GM13977 (cell line): Measurements from ENCODE around the gene PDCD4.

Source experiments
- DNase-seq: peaks from one replicate; pipeline ENCODE4 v3.0.0; 2012; ENCODE audit warnings: low spot score
- CTCF ChIP-seq: IDR thresholded peaks from 2 replicates; pipeline ENCODE4 v1.5.1; 2012; ENCODE audit warnings: mild to moderate bottlenecking, control low read depth; ENCODE audit not compliant: insufficient read depth; ENCODE audit errors: extremely low read depth, missing control alignments
- in situ Hi-C: fragments of 300-500 bp; cut with MboI; formaldehyde crosslinking; loops from one replicate; pipeline ENCODE4 v1.12.0; 2022; ENCODE audit warnings: low sequenced_read_pairs, low pct_unique_long_range_greater_than_20kb, mixed read lengths, inconsistent platforms; ENCODE audit not compliant: unreplicated experiment

Gene PDCD4

GRCh38 chr10:110944792-110945396 is 73.2 kb downstream of the PDCD4 start:
- TF ChIP-seq CTCF: no peak
- in situ Hi-C loops: no loop called here
- DNase-seq: no peak

- in situ Hi-C loops: no loop called here
- no peak for TF ChIP-seq CTCF
- no peak for DNase-seq
Observed at GRCh38 chr10:110946496-110946895, 74.8 kb downstream of the PDCD4 start.

- no peak for DNase-seq
- in situ Hi-C loops: no loop called here
- TF ChIP-seq CTCF: no peak
Observed at GRCh38 chr10:110947061-110947595, 75.4 kb downstream of the PDCD4 start.
